Kidney epithelial cell (primary cell): ENCODE data around the gene CMA1. TPM values are rescaled to one million over a fixed set of nuclear protein-coding genes. Genes with fewer than 3 reads are reported as not detected.

Experiments used
- DNase-seq: peaks from one replicate; pipeline ENCODE4 v3.0.0-alpha.2; 2010; ENCODE audit warnings: low read depth
- H3K27me3 ChIP-seq: 2 replicates; pipeline ENCODE4 v1.6.0; 2011; ENCODE audit warnings: low read length; ENCODE audit not compliant: control insufficient read depth, insufficient read depth
- H3K36me3 ChIP-seq: 2 replicates; pipeline ENCODE4 v1.5.1; 2011; ENCODE audit warnings: low read length; ENCODE audit not compliant: control insufficient read depth, insufficient read depth
- H3K4me3 ChIP-seq: 2 replicates; pipeline ENCODE4 v1.5.1; 2011; ENCODE audit warnings: low read depth, mild to moderate bottlenecking, control low read depth, low read length
- CTCF ChIP-seq: IDR thresholded peaks from 2 replicates; pipeline ENCODE4 v1.5.1; 2011; ENCODE audit warnings: mild to moderate bottlenecking, moderate library complexity, low read length, control low read depth, inconsistent platforms; ENCODE audit not compliant: insufficient read depth, poor library complexity, severe bottlenecking
- total RNA-seq: library from RNA; depleted of rRNA; stranded (reverse); fragments of >200 nt; gene quantifications from 2 replicates; pipeline ENCODE4 v1.2.3, GENCODE V29; 2015

Gene CMA1
- total RNA-seq, 1 donor from 2014 or later, result not detected

GRCh38 chr14:24465805-24466204 is 42.3 kb downstream of the CMA1 start:
- DNase-seq, result no peak
- H3K4me3 ChIP-seq, result no peak overlapping the region
- no peak for TF ChIP-seq CTCF
- no peaks in the 10 kb centered on the region for H3K36me3 ChIP-seq
- no peaks in the 10 kb centered on the region for H3K27me3 ChIP-seq

- no peak for DNase-seq
- H3K4me3 ChIP-seq, result no peak overlapping the region
- H3K27me3 ChIP-seq, result no peaks in the 10 kb centered on the region
- no peaks in the 10 kb centered on the region for H3K36me3 ChIP-seq
- TF ChIP-seq CTCF, result no peak
These were observed 42.7 kb downstream of the CMA1 start for GRCh38 chr14:24465368-24465767.

GRCh38 chr14:24463884-24464785 is 43.9 kb downstream of the CMA1 start:
- no peak overlapping the region for H3K4me3 ChIP-seq
- no peak for DNase-seq
- H3K36me3 ChIP-seq, result no peaks in the 10 kb centered on the region
- no peaks in the 10 kb centered on the region for H3K27me3 ChIP-seq
- TF ChIP-seq CTCF, result no peak

DNA sequence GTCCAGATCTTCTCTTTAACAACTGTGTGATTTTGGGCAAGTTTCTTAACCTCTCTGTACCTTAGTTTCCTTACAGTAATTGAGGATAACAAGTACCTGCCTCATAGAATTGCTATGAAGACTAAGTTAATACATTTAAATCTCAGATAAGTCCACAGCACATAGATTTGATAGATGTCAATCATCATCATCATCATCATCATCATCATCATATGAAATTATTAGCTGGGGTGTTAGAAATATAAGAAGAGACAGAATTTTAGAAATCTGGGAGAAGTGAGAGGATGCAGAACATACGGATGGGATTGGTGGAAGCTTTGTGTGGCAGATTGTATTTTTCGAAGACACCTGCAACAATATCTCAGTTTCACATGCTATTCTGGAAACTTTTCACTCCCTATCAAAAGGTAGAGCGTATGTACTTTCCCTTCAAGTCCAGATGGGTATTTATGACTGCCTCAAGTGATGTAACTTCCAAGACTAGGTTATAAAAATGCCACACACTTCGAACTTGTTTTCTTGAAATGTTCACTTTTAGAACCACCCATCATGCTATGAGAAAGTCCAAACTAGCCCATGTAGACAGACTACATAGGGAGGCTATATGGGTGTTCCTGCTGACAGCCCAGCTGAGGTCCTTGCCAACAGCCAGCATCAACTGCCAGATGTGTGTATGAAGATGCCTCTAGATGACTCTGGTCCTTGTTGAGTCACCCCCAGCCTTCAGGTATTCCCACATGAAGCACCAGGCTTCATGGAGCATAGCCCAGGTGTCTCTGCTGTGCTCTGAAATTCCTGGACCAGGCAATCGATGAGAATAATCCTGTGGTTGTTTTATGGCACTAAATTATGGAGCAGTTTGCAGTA is 44.8 kb downstream of the CMA1 start:
- no peak for DNase-seq
- H3K36me3 ChIP-seq, result no peaks in the 10 kb centered on the region
- TF ChIP-seq CTCF, result no peak
- H3K27me3 ChIP-seq, result no peaks in the 10 kb centered on the region
- no peak overlapping the region for H3K4me3 ChIP-seq

GRCh38 chr14:24461336-24461735 is 46.7 kb downstream of the CMA1 start:
- H3K27me3 ChIP-seq, result no peaks in the 10 kb centered on the region
- no peak for DNase-seq
- no peaks in the 10 kb centered on the region for H3K36me3 ChIP-seq
- no peak for TF ChIP-seq CTCF
- no peak overlapping the region for H3K4me3 ChIP-seq
